A549 (cell line): ENCODE measurements around the gene BBX. TPM values are rescaled to one million over a fixed set of nuclear protein-coding genes. Genes with fewer than 3 reads are reported as not detected.

ENCODE experiments used
- polyA plus RNA-seq, 4 experiments: library from polyadenylated mRNA; depleted of rRNA in 3 of 4; stranded (reverse); fragments of >200 nt; fragmentation: RNase III in 1 of 4; extraction: RNeasy Plus Mini Kit Qiagen cat#74134 plus additional on column Dnase treatment in 1 of 4; gene quantifications; 2 replicates in 3 of 4; 3 replicates in 1 of 4; pipeline ENCODE4 v1.2.3, GENCODE V29; 2011 to 2017

The BBX gene
- polyA plus RNA-seq, 2 of the 4 experiments (the other 2 are of a cell fraction) = 16.7 to 62.8 TPM

Other genes with a start within 250 kb of the BBX start
- gene CCDC54, start 145.5 kb upstream of the BBX start, polyA plus RNA-seq (2011; rRNA removed) = not detected in 2 replicates
- not detected in 3 replicates for gene CCDC54, start 145.5 kb upstream of the BBX start, polyA plus RNA-seq (2017; fragmentation: RNase III; extraction: RNeasy Plus Mini Kit Qiagen cat#74134 plus additional on column Dnase treatment)